ENCODE data around the gene CRYAB. TPM values are rescaled to one million over a fixed set of nuclear protein-coding genes. Genes with fewer than 3 reads are reported as not detected.

CRYAB gene
- total RNA-seq, 4 donors from 2014 or later = 295 to 1,416 (median 399) TPM

GRCh38 chr11:111906680-111907079 lies 4.9 kb downstream of the CRYAB start:
- no peak for TF ChIP-seq CTCF (IDR thresholded peaks at IDR 0.05; ENCODE audit: low read depth)

- no peak for TF ChIP-seq CTCF (IDR thresholded peaks at IDR 0.05; ENCODE audit: low read depth)
Measured at GRCh38 chr11:111905411-111905810, 6.2 kb downstream of the CRYAB start.

GRCh38 chr11:111886844-111887243 lies 24.7 kb downstream of the CRYAB start:
- no peak for TF ChIP-seq CTCF (IDR thresholded peaks at IDR 0.05; ENCODE audit: low read depth)

- no peak for TF ChIP-seq CTCF (IDR thresholded peaks at IDR 0.05; ENCODE audit: low read depth)
Measured at GRCh38 chr11:111886032-111886431, 25.5 kb downstream of the CRYAB start.

GRCh38 chr11:111882202-111882601 lies 29.4 kb downstream of the CRYAB start:
- TF ChIP-seq CTCF (IDR thresholded peaks at IDR 0.05; ENCODE audit: low read depth) = no peak

GRCh38 chr11:111879637-111879960 lies 32.0 kb downstream of the CRYAB start:
- no peak for TF ChIP-seq CTCF (IDR thresholded peaks at IDR 0.05; ENCODE audit: low read depth)

GRCh38 chr11:111878849-111879636 lies 32.5 kb downstream of the CRYAB start, which contains the start of the genes CFAP68 and FDXACB1:
TSS of gene CFAP68 (plus strand) at chr11:111879541. CDS start at chr11:111879561, 20 bp downstream.
TSS of gene FDXACB1 (minus strand) at chr11:111879165. CDS start at chr11:111879132, 33 bp downstream.
- no peak for TF ChIP-seq CTCF (IDR thresholded peaks at IDR 0.05; ENCODE audit: low read depth)

Data from subcutaneous adipose tissue (tissue), 4 donors.